ENCODE results near the gene CALML6. TPM values are rescaled to one million over a fixed set of nuclear protein-coding genes. Genes with fewer than 3 reads are reported as not detected.
A peak's percentile ranks its signal among the peaks of the same experiment; 100 is the strongest.

The CALML6 gene
- total RNA-seq, 2 experiments from 2014 or later = 0.54 to 5.1 TPM

- H4K20me1 ChIP-seq (ENCODE audit: insufficient read depth, low read length) = no peaks in the 10 kb centered on the region
- intact Hi-C loops (cut with micrococcal nuclease; ENCODE audit: unreplicated experiment) = loop anchor here (5.0 kb wide), 1 partner anchor 103 kb away; no protein-coding TSS in a partner anchor
- no peaks in the 10 kb centered on the region for H3K9me3 ChIP-seq (ENCODE audit: low read length)
- POLR2A ChIA-PET = no interaction called here
- H3K36me3 ChIP-seq (ENCODE audit: insufficient read depth, low read length) = no peaks in the 10 kb centered on the region
- CTCF ChIA-PET (ENCODE audit: unreplicated experiment) = no interaction called here
- H3K9me2 ChIP-seq (ENCODE audit: insufficient read depth, low read length) = no peaks in the 10 kb centered on the region
- no peak overlapping the region for H2AFZ ChIP-seq (ENCODE audit: low read length)
- BruUV-seq (replicated peaks) = no TSS peak
- TF ChIP-seq CTCF (conservative IDR thresholded peaks at IDR 0.05; ENCODE audit: low read length) (peak; percentile 80), EZH2phosphoT487 (IDR thresholded peaks at IDR 0.05; ENCODE audit: borderline replicate concordance, low read depth, low read length) (no peak)
- H3K4me3 ChIP-seq (ENCODE audit: low read depth, low read length, poor library complexity, severe bottlenecking) = no peak overlapping the region
- no peaks in the 10 kb centered on the region for H3K79me2 ChIP-seq (ENCODE audit: insufficient read depth, low read depth, low read length)
- DNase-seq (ENCODE audit: low spot score) = peak; percentile 46
- peaks cover 13% of the 10 kb centered on the region for H3K4me1 ChIP-seq (ENCODE audit: insufficient read depth, low read length, poor library complexity, severe bottlenecking)
- no peak overlapping the region for H3K27ac ChIP-seq (ENCODE audit: low read depth, low read length, poor library complexity, severe bottlenecking)
- no peak overlapping the region for H3K4me2 ChIP-seq (ENCODE audit: low read length)
These were observed 28.9 kb downstream of the CALML6 start for GRCh38 chr1:1943834-1944570.

- H3K4me2 ChIP-seq (ENCODE audit: low read length) = no peak overlapping the region
- BruUV-seq (replicated peaks) = no TSS peak
- TF ChIP-seq EZH2phosphoT487 (IDR thresholded peaks at IDR 0.05; ENCODE audit: borderline replicate concordance, low read depth, low read length) (no peak), CTCF (conservative IDR thresholded peaks at IDR 0.05; ENCODE audit: low read length) (no peak)
- intact Hi-C loops (cut with micrococcal nuclease; ENCODE audit: unreplicated experiment) = no loop called here
- ChIA-PET CTCF (ENCODE audit: unreplicated experiment) (no interaction called here), POLR2A (no interaction called here)
- H3K4me3 ChIP-seq (ENCODE audit: low read depth, low read length, poor library complexity, severe bottlenecking) = no peak overlapping the region
- H3K27ac ChIP-seq (ENCODE audit: low read depth, low read length, poor library complexity, severe bottlenecking) = no peak overlapping the region
- no peak for DNase-seq (ENCODE audit: low spot score)
- no peaks in the 10 kb centered on the region for H3K9me2 ChIP-seq (ENCODE audit: insufficient read depth, low read length)
- H3K79me2 ChIP-seq (ENCODE audit: insufficient read depth, low read depth, low read length) = no peaks in the 10 kb centered on the region
- peaks cover 13% of the 10 kb centered on the region for H3K4me1 ChIP-seq (ENCODE audit: insufficient read depth, low read length, poor library complexity, severe bottlenecking)
- no peaks in the 10 kb centered on the region for H4K20me1 ChIP-seq (ENCODE audit: insufficient read depth, low read length)
- no peak overlapping the region for H2AFZ ChIP-seq (ENCODE audit: low read length)
- H3K36me3 ChIP-seq (ENCODE audit: insufficient read depth, low read length) = no peaks in the 10 kb centered on the region
- H3K9me3 ChIP-seq (ENCODE audit: low read length) = peaks cover 3% of the 10 kb centered on the region; the same call in 1 of the 2 replicates
These were observed 30.8 kb downstream of the CALML6 start for GRCh38 chr1:1945782-1946393.

GRCh38 chr1:1946540-1946939 lies 31.5 kb downstream of the CALML6 start:
- no peak overlapping the region for H3K4me2 ChIP-seq (ENCODE audit: low read length)
- no peaks in the 10 kb centered on the region for H3K79me2 ChIP-seq (ENCODE audit: insufficient read depth, low read depth, low read length)
- no peak overlapping the region for H2AFZ ChIP-seq (ENCODE audit: low read length)
- H3K27ac ChIP-seq (ENCODE audit: low read depth, low read length, poor library complexity, severe bottlenecking) = no peak overlapping the region
- no peaks in the 10 kb centered on the region for H4K20me1 ChIP-seq (ENCODE audit: insufficient read depth, low read length)
- TF ChIP-seq EZH2phosphoT487 (IDR thresholded peaks at IDR 0.05; ENCODE audit: borderline replicate concordance, low read depth, low read length) (no peak), CTCF (conservative IDR thresholded peaks at IDR 0.05; ENCODE audit: low read length) (no peak)
- no peak overlapping the region for H3K4me3 ChIP-seq (ENCODE audit: low read depth, low read length, poor library complexity, severe bottlenecking)
- DNase-seq (ENCODE audit: low spot score) = no peak
- no TSS peak for BruUV-seq (replicated peaks)
- ChIA-PET POLR2A (no interaction called here), CTCF (ENCODE audit: unreplicated experiment) (no interaction called here)
- H3K4me1 ChIP-seq (ENCODE audit: insufficient read depth, low read length, poor library complexity, severe bottlenecking) = peaks cover 13% of the 10 kb centered on the region
- no peaks in the 10 kb centered on the region for H3K9me2 ChIP-seq (ENCODE audit: insufficient read depth, low read length)
- peaks cover 8% of the 10 kb centered on the region; the same call in 1 of the 2 replicates for H3K9me3 ChIP-seq (ENCODE audit: low read length)
- intact Hi-C loops (cut with micrococcal nuclease; ENCODE audit: unreplicated experiment) = no loop called here
- no peaks in the 10 kb centered on the region for H3K36me3 ChIP-seq (ENCODE audit: insufficient read depth, low read length)

Measured in OCI-LY7 (cell line).